CD4-positive, alpha-beta T cell treated with Interleukin-6 at 100 ng/mL for 8 hours (primary cell): ENCODE results near the gene CDK6.
"Not testable (repeated sequence)": the region's sequence is repeated elsewhere in the genome, so short reads cannot be mapped to it uniquely, and the experiment has no call there.

Experiments used
- DNase-seq: peaks from one replicate; pipeline ENCODE4 v3.0.0-alpha.2; 2020; ENCODE audit warnings: mixed read lengths, low spot score

CDK6 gene

GRCh38 chr7:92622030-92622429, 214.3 kb downstream of the CDK6 start:
- DNase-seq, result no peak

GRCh38 chr7:92621561-92622023, 214.8 kb downstream of the CDK6 start:
- no peak for DNase-seq

GRCh38 chr7:92621026-92621540, 215.3 kb downstream of the CDK6 start:
- DNase-seq, result peak; percentile 86

GRCh38 chr7:92615861-92616260, 220.5 kb downstream of the CDK6 start:
- no peak for DNase-seq

- no peak for DNase-seq
These were observed 221.7 kb downstream of the CDK6 start for GRCh38 chr7:92614660-92615174.

GRCh38 chr7:92613720-92614119, 222.7 kb downstream of the CDK6 start:
- no peak for DNase-seq

- no peak for DNase-seq
These were observed 223.2 kb downstream of the CDK6 start for GRCh38 chr7:92613214-92613613.

- no peak for DNase-seq
These were observed 223.9 kb downstream of the CDK6 start for GRCh38 chr7:92612501-92612900.

- DNase-seq, result no peak
These were observed 224.6 kb downstream of the CDK6 start for GRCh38 chr7:92611735-92612134.

- DNase-seq, result no peak
These were observed 226.4 kb downstream of the CDK6 start for GRCh38 chr7:92609921-92610518.

GRCh38 chr7:92608380-92609322, 227.7 kb downstream of the CDK6 start:
- no peak for DNase-seq

- no peak for DNase-seq
These were observed 229.4 kb downstream of the CDK6 start for GRCh38 chr7:92606985-92607384.

GRCh38 chr7:92604517-92604916, 231.9 kb downstream of the CDK6 start:
- not testable (repeated sequence) for DNase-seq

- no peak for DNase-seq
These were observed 233.3 kb downstream of the CDK6 start for GRCh38 chr7:92603089-92603445.

GRCh38 chr7:92602352-92603088, 233.9 kb downstream of the CDK6 start:
- no peak for DNase-seq

GRCh38 chr7:92598310-92598981, 237.9 kb downstream of the CDK6 start:
- DNase-seq, result no peak

- no peak for DNase-seq
These were observed 241.1 kb downstream of the CDK6 start for GRCh38 chr7:92595281-92595680.

GRCh38 chr7:92594746-92595145, 241.6 kb downstream of the CDK6 start:
- DNase-seq, result no peak

- DNase-seq, result no peak
These were observed 245.6 kb downstream of the CDK6 start for GRCh38 chr7:92590711-92591310.

- no peak for DNase-seq
These were observed 247.3 kb downstream of the CDK6 start for GRCh38 chr7:92589056-92589455.

- DNase-seq, result no peak
These were observed 247.8 kb downstream of the CDK6 start for GRCh38 chr7:92588561-92588960.
